Cardiac muscle cell (in vitro differentiated cells and primary cell): Measurements from ENCODE around the gene MRPL9. TPM values are rescaled to one million over a fixed set of nuclear protein-coding genes. Genes with fewer than 3 reads are reported as not detected.
"Not testable (repeated sequence)": the region's sequence is repeated elsewhere in the genome, so short reads cannot be mapped to it uniquely, and the experiment has no call there.

Experiments
- DNase-seq, 2 donors: peaks; one replicate each; pipeline versions ENCODE4 v3.0.0 to v3.0.0-alpha.2; 2010 to 2017; ENCODE audit warnings: low read depth in 1 of 2, low spot score in 1 of 2
- H3K27ac ChIP-seq: fragments of 200-600 bp; sonication (generic); 2 replicates; pipeline ENCODE4 v1.5.1; 2016
- H3K27me3 ChIP-seq: fragments of 200-600 bp; sonication (generic); 2 replicates; pipeline ENCODE4 v1.6.0; 2016; ENCODE audit warnings: control low read depth
- H3K36me3 ChIP-seq: fragments of 200-600 bp; sonication (generic); 2 replicates; pipeline ENCODE4 v1.5.1; 2016; ENCODE audit warnings: control low read depth
- H3K4me1 ChIP-seq: fragments of 200-600 bp; sonication (generic); 2 replicates; pipeline ENCODE4 v1.8.1; 2017; ENCODE audit warnings: low read depth, mild to moderate bottlenecking, mixed run types
- H3K4me3 ChIP-seq: fragments of 200-600 bp; sonication (generic); 2 replicates; pipeline ENCODE4 v1.5.1; 2016; ENCODE audit warnings: mild to moderate bottlenecking
- H3K9me3 ChIP-seq: fragments of 200-600 bp; sonication (generic); 2 replicates; pipeline ENCODE4 v1.5.1; 2017; ENCODE audit warnings: low read depth, mild to moderate bottlenecking, control low read depth
- polyA plus RNA-seq: library from polyadenylated mRNA; unstranded; fragments of >200 nt; fragmentation: Nextera tagmentation; extraction: Ambion mirVana; gene quantifications from 2 replicates; pipeline ENCODE4 v1.2.1, GENCODE V29; 2016
- total RNA-seq: library from RNA; depleted of rRNA; stranded (reverse); fragments of >200 nt; gene quantifications from 2 replicates; pipeline ENCODE4 v1.2.3, GENCODE V29; 2016
- TF ChIP-seq, protein P1 (sequence below): IDR thresholded peaks from 2 replicates; pipeline ENCODE4 v1.5.1; 2012; ENCODE audit warnings: low read depth, mild to moderate bottlenecking, low read length

MRPL9 gene
- total and polyA plus RNA-seq, 2 experiments from 2014 or later = 103 to 107 TPM

DNA sequence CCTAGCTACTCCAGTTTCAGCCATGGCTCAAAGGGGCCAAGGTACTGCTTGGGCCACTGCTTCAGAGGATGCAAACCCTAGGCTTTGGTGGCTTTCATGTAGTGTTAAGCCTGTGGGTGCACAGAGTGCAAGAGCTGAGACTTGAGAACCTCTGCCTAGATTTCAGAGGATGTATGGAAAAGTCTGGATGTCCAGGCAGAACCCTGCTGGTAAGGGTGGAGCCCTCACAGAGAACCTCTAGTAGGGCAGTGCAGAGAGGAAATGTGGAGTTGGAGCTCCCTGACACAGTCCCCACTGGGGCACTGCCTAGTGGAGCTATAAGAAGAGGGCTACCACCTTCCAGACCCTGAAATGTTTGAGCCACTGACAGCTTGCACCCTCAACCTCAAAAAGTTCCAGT is 25.8 kb downstream of the MRPL9 start:
- TF ChIP-seq, protein P1, sequence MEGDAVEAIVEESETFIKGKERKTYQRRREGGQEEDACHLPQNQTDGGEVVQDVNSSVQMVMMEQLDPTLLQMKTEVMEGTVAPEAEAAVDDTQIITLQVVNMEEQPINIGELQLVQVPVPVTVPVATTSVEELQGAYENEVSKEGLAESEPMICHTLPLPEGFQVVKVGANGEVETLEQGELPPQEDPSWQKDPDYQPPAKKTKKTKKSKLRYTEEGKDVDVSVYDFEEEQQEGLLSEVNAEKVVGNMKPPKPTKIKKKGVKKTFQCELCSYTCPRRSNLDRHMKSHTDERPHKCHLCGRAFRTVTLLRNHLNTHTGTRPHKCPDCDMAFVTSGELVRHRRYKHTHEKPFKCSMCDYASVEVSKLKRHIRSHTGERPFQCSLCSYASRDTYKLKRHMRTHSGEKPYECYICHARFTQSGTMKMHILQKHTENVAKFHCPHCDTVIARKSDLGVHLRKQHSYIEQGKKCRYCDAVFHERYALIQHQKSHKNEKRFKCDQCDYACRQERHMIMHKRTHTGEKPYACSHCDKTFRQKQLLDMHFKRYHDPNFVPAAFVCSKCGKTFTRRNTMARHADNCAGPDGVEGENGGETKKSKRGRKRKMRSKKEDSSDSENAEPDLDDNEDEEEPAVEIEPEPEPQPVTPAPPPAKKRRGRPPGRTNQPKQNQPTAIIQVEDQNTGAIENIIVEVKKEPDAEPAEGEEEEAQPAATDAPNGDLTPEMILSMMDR = no peak
- H3K36me3 ChIP-seq = no peaks in the 10 kb centered on the region
- H3K4me1 ChIP-seq = no peaks in the 10 kb centered on the region
- no peak overlapping the region for H3K27ac ChIP-seq
- H3K4me3 ChIP-seq = no peak overlapping the region
- no peak for DNase-seq
- peaks cover 11% of the 10 kb centered on the region for H3K27me3 ChIP-seq
- no peaks in the 10 kb centered on the region for H3K9me3 ChIP-seq

DNA sequence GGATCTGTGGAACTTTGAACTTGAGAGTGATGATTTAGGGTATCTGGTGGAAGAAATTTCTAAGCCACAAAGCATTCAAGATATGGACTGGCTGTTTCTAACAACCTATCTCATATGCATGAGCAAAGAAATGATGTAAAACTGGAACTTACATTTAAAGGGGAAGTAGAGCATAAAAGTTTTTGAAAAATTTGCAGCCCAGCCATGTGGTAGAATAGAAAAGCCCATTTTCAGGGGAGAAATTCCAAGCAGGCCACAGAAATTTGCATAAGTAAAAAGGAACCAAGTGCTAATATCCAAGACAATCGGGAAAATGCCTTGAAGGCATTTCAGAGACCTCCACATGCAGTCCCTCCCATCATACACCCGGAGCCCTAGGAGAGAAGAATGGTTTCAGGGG is 26.3 kb downstream of the MRPL9 start:
- H3K36me3 ChIP-seq = no peaks in the 10 kb centered on the region
- H3K27ac ChIP-seq = no peak overlapping the region
- H3K9me3 ChIP-seq = no peaks in the 10 kb centered on the region
- no peaks in the 10 kb centered on the region for H3K4me1 ChIP-seq
- no peak overlapping the region for H3K4me3 ChIP-seq
- TF ChIP-seq, protein P1 = no peak
- DNase-seq = no peak
- peaks cover 8% of the 10 kb centered on the region for H3K27me3 ChIP-seq

DNA sequence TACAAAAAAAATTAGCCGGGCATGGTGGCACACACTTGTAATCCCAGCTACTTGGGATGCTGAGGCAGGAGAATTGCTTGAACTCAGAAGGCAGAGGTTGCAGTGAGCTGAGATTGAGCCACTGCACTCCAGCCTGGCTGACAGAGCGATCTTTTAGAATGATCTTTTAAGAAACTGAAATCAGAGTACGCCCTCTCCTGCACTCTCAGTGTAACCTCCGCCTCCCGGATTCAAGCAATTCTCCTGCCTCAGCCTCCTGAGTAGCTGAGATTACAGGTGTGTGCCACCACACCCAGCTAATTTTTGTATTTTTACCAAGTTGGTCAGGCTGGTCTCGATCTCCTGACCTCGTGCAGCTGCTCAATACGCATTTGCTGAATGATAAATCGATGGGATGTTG is 29.3 kb downstream of the MRPL9 start:
- H3K4me3 ChIP-seq, H3K36me3 ChIP-seq, H3K27ac ChIP-seq, H3K9me3 ChIP-seq, H3K27me3 ChIP-seq, DNase-seq, H3K4me1 ChIP-seq: not testable (repeated sequence)

DNA sequence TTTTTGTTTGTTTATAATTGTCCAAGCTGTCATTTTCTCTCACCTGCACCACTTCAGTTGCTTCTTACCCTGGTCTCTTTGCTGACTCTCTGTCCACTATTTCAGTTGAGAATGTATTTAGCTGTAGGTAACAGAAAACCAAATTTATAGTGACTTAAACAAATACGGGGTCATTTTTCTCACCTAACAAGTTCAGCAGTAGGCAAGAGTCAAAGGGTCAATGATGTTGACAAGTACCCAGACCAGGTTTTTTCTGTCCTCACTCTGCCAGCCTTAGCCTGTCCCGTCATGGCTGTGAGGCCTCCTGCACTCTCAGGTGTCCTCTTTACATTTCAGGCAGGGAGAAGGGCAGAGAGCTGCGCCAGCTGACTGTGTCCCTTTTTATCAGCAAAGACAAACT is 30.2 kb downstream of the MRPL9 start:
- TF ChIP-seq, protein P1 = no peak
- no peaks in the 10 kb centered on the region for H3K27me3 ChIP-seq
- peaks cover 9% of the 10 kb centered on the region for H3K4me1 ChIP-seq
- no peaks in the 10 kb centered on the region for H3K9me3 ChIP-seq
- H3K4me3 ChIP-seq = no peak overlapping the region
- H3K27ac ChIP-seq = no peak overlapping the region
- no peak for DNase-seq
- no peaks in the 10 kb centered on the region for H3K36me3 ChIP-seq

DNA sequence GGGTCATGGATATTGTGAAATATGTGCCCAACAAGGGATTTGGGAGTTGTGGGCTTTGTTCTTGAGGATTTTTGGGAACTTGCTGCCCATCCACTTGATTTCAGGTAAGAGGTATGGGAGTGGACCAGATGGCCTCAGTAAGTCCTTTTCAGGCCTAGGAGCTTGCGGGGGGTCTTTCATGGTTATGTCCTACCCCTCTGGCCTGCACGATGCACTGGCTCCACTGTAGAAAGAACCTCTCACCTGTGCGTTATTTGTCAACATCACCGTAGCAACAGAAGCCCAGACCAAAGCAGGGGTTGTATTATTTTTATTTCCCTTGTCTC is 33.4 kb downstream of the MRPL9 start:
- Histone ChIP-seq H3K36me3 (no peaks in the 10 kb centered on the region), H3K27me3 (no peaks in the 10 kb centered on the region), H3K27ac (no peak overlapping the region), H3K4me3 (no peak overlapping the region), H3K9me3 (no peaks in the 10 kb centered on the region), H3K4me1 (peaks cover 10% of the 10 kb centered on the region)
- DNase-seq = no peak
- TF ChIP-seq, protein P1 = no peak

DNA sequence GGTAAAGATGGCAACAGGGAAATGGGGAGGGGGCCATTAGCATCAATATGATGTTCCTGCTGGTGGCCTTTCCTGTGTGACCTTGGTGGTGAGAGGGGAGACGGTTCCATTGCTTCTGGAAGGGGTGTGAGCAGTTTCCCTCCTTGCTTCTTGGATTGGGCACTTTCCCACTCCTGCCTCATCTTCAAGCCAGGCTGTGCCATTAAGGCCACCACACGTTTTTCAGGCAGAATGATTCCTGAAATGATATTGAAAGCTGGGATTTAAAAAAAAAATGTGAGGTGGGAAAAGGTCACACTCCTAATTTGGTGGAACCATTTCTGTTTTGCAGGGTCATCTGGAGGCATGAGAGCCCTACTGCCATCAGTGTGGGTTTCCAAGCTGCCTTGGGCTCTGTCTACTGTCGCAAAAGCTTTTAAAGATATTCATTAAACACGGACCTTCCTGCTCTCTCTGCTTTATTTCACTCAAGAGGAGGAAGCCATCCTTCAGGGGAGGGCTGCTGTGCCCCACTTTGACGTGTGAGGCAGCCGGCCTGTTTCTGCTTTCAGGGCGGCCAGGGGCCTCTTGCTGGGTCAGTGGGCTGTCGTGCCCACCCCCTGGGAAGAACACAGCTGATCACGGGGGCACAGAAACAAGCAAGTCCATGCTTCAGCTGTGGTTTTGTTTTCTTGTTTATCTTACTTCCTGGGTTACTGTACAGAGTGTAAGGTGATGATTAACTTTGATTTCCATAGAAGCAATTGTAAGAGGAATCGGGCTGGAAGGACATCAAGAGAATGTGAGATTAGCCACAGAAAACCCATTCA is 33.9 kb downstream of the MRPL9 start:
- no peaks in the 10 kb centered on the region for H3K36me3 ChIP-seq
- peaks cover 10% of the 10 kb centered on the region for H3K4me1 ChIP-seq
- H3K27me3 ChIP-seq = peaks cover 3% of the 10 kb centered on the region
- peak in 1 of 2 donors; percentile 17 for DNase-seq
- no peaks in the 10 kb centered on the region for H3K9me3 ChIP-seq
- H3K27ac ChIP-seq = no peak overlapping the region
- no peak overlapping the region for H3K4me3 ChIP-seq
- TF ChIP-seq, protein P1 = no peak
